Prostate gland (tissue), 2 donors: ENCODE measurements around the gene RAP1GAP.

Experiments used
- POLR2A ChIP-seq: fragments of 450-650 bp; IDR thresholded peaks from one replicate; pipeline ENCODE4 v1.6.1; 2016; ENCODE audit warnings: antibody characterized with exemption, mild to moderate bottlenecking
- POLR2AphosphoS5 ChIP-seq: sonication (generic); formaldehyde crosslinking; IDR thresholded peaks from one replicate; pipeline ENCODE4 v1.6.1; 2017; ENCODE audit warnings: antibody characterized with exemption
- TF ChIP-seq, protein P1 (sequence below), 4 experiments: fragments of 200-600 bp in 2 of 4; fragments of 450-650 bp in 2 of 4; sonication (generic) in 2 of 4; IDR thresholded peaks; 1 replicate in 3 of 4; 2 replicates in 1 of 4; pipeline ENCODE4 v1.5.1; 2016 to 2019; ENCODE audit warnings: antibody characterized with exemption in 4 of 4, mild to moderate bottlenecking in 2 of 4, moderate library complexity in 2 of 4

DNA sequence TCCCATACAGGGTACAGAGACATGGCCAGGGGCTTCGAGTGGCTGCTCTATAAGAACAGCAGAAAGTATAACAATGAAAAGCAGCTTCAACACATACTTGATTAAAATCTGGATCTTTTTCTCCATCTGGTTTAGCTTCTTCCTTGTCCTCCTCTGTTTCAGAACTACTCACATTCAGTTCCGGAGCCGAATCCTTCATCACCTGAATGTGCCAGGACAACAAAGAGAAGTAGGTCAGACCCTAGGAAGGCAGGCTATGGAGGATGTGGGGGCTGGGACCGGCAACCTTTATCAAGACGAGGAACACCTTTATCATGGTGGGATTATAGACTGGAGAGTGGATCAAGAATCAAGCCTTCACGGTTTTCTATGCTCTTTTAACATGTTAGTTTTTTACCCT, 32.2 kb upstream of the RAP1GAP start:
- TF ChIP-seq POLR2A: no peak
- TF ChIP-seq, protein P1, sequence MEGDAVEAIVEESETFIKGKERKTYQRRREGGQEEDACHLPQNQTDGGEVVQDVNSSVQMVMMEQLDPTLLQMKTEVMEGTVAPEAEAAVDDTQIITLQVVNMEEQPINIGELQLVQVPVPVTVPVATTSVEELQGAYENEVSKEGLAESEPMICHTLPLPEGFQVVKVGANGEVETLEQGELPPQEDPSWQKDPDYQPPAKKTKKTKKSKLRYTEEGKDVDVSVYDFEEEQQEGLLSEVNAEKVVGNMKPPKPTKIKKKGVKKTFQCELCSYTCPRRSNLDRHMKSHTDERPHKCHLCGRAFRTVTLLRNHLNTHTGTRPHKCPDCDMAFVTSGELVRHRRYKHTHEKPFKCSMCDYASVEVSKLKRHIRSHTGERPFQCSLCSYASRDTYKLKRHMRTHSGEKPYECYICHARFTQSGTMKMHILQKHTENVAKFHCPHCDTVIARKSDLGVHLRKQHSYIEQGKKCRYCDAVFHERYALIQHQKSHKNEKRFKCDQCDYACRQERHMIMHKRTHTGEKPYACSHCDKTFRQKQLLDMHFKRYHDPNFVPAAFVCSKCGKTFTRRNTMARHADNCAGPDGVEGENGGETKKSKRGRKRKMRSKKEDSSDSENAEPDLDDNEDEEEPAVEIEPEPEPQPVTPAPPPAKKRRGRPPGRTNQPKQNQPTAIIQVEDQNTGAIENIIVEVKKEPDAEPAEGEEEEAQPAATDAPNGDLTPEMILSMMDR (IDR thresholded peaks at IDR 0.05): no peak
- TF ChIP-seq POLR2AphosphoS5: no peak
